Liver (tissue), 9 donors: ENCODE data around the gene HSP90AB1. TPM values are rescaled to one million over a fixed set of nuclear protein-coding genes. Genes with fewer than 3 reads are reported as not detected.

ENCODE experiments used
- DNase-seq: peaks from one replicate; pipeline ENCODE4 v3.0.0-alpha.2; 2017; ENCODE audit warnings: low spot score
- H3K27ac ChIP-seq, 2 donors: one replicate each; pipeline ENCODE4 v1.7.0; 2013; ENCODE audit warnings: inconsistent platforms in 2 of 2, low read length in 2 of 2, control low read depth in 1 of 2, low read depth in 1 of 2, mild to moderate bottlenecking in 1 of 2
- H3K27me3 ChIP-seq, 4 donors: one replicate each; pipeline versions ENCODE4 v1.6.1 to v1.7.0; 2013; ENCODE audit warnings: low read length in 3 of 4, inconsistent platforms in 1 of 4, mild to moderate bottlenecking in 1 of 4, moderate library complexity in 1 of 4; ENCODE audit not compliant: control insufficient read depth in 4 of 4, insufficient read depth in 4 of 4
- H3K36me3 ChIP-seq, 4 donors: one replicate each; pipeline versions ENCODE4 v1.6.1 to v1.7.0; 2013; ENCODE audit warnings: low read length in 3 of 4, mild to moderate bottlenecking in 3 of 4, low read depth in 1 of 4, moderate library complexity in 1 of 4; ENCODE audit not compliant: control insufficient read depth in 4 of 4, insufficient read depth in 3 of 4
- H3K4me1 ChIP-seq, 4 donors: one replicate each; pipeline versions ENCODE4 v1.6.1 to v1.7.0; 2013; ENCODE audit warnings: low read length in 3 of 4, mild to moderate bottlenecking in 3 of 4, moderate library complexity in 1 of 4; ENCODE audit not compliant: control insufficient read depth in 4 of 4, insufficient read depth in 4 of 4
- H3K4me3 ChIP-seq, 3 donors: one replicate each; pipeline versions ENCODE4 v1.6.1 to v1.7.0; 2013; ENCODE audit warnings: low read length in 3 of 3, control low read depth in 1 of 3, low read depth in 1 of 3, mild to moderate bottlenecking in 1 of 3
- H3K9ac ChIP-seq, 2 donors: one replicate each; pipeline ENCODE4 v1.7.0; 2013; ENCODE audit warnings: low read length in 2 of 2, mild to moderate bottlenecking in 2 of 2, moderate library complexity in 2 of 2, control low read depth in 1 of 2, low read depth in 1 of 2
- H3K9me3 ChIP-seq, 4 donors: one replicate each; pipeline versions ENCODE4 v1.6.1 to v1.7.0; 2013; ENCODE audit warnings: low read length in 3 of 4; ENCODE audit not compliant: control insufficient read depth in 4 of 4
- EGR1 ChIP-seq, 2 donors: IDR thresholded peaks; 2 replicates each; pipeline ENCODE4 v1.6.1; 2016 to 2018; ENCODE audit warnings: antibody characterized with exemption in 2 of 2, low read depth in 2 of 2
- FOXA1 ChIP-seq: IDR thresholded peaks from 2 replicates; pipeline ENCODE4 v1.6.1; 2016; ENCODE audit warnings: antibody characterized with exemption
- GABPA ChIP-seq, 2 donors: IDR thresholded peaks in 1 of 2; conservative IDR thresholded peaks in 1 of 2; 2 replicates each; pipeline ENCODE4 v1.6.1; 2016; ENCODE audit warnings: antibody characterized with exemption in 2 of 2, mild to moderate bottlenecking in 1 of 2, moderate library complexity in 1 of 2
- HNF4G ChIP-seq: IDR thresholded peaks from 2 replicates; pipeline ENCODE4 v1.6.1; 2016; ENCODE audit warnings: antibody characterized with exemption
- JUND ChIP-seq, 2 donors: IDR thresholded peaks; 2 replicates each; pipeline ENCODE4 v1.6.1; 2016; ENCODE audit warnings: antibody characterized with exemption in 2 of 2
- NR2F2 ChIP-seq: IDR thresholded peaks from 2 replicates; pipeline ENCODE4 v1.6.1; 2016; ENCODE audit warnings: antibody characterized with exemption
- RAD21 ChIP-seq, 2 donors: IDR thresholded peaks; 2 replicates each; pipeline ENCODE4 v1.6.1; 2016; ENCODE audit warnings: antibody characterized with exemption in 2 of 2, mild to moderate bottlenecking in 2 of 2
- RXRA ChIP-seq, 2 donors: IDR thresholded peaks; 2 replicates each; pipeline ENCODE4 v1.6.1; 2017 to 2018; ENCODE audit warnings: antibody characterized with exemption in 2 of 2, mild to moderate bottlenecking in 1 of 2
- SP1 ChIP-seq: IDR thresholded peaks from 2 replicates; pipeline ENCODE4 v1.6.1; 2018; ENCODE audit warnings: antibody characterized with exemption, mild to moderate bottlenecking
- TAF1 ChIP-seq: conservative IDR thresholded peaks from 2 replicates; pipeline ENCODE4 v1.6.1; 2016; ENCODE audit warnings: antibody characterized with exemption, mild to moderate bottlenecking
- YY1 ChIP-seq: IDR thresholded peaks from 2 replicates; pipeline ENCODE4 v1.6.1; 2016; ENCODE audit warnings: antibody characterized with exemption, mild to moderate bottlenecking
- WGBS: extraction: QIAGEN DNeasy Blood & Tissue Kit; methylation state at CpG from one replicate; pipeline ENCODE4 v1.1.7; 2013; 5-methylcytosine and 5-hydroxymethylcytosine counted together
- polyA plus RNA-seq, 2 donors: library from polyadenylated mRNA; stranded (reverse) in 1 of 2; unstranded in 1 of 2; fragments of 200-250 nt in 1 of 2; fragments of >200 nt in 1 of 2; fragmentation: Nextera tagmentation in 1 of 2; extraction: Ambion mirVana in 1 of 2; gene quantifications; one replicate each; pipeline versions ENCODE4 v1.2.1 to v1.2.3, GENCODE V29; 2013 to 2015
- total RNA-seq, 2 donors: library from RNA; depleted of rRNA; stranded (reverse); fragments of >200 nt; gene quantifications; one replicate each; pipeline ENCODE4 v1.2.3, GENCODE V29; 2014
- TF ChIP-seq, protein P1 (sequence below): IDR thresholded peaks from 2 replicates; pipeline ENCODE4 v1.6.1; 2016; ENCODE audit warnings: antibody characterized with exemption, mild to moderate bottlenecking
- TF ChIP-seq, protein P2 (sequence below): IDR thresholded peaks from 2 replicates; pipeline ENCODE4 v1.6.1; 2016; ENCODE audit warnings: antibody characterized with exemption
- TF ChIP-seq, protein P3 (sequence below): IDR thresholded peaks from 2 replicates; pipeline ENCODE4 v1.6.1; 2016; ENCODE audit warnings: antibody characterized with exemption
- TF ChIP-seq, protein P4 (sequence below): IDR thresholded peaks from 2 replicates; pipeline ENCODE4 v1.6.1; 2016; ENCODE audit warnings: antibody characterized with exemption
- TF ChIP-seq, protein P5 (sequence below): fragments of 150-350 bp; IDR thresholded peaks from 2 replicates; pipeline ENCODE4 v1.5.1; 2017; ENCODE audit warnings: improper control_type of control experiment, low read depth, low read length; ENCODE audit not compliant: missing input control
- donor health status: healthy.
- donor health status: healthy.
- donor health status: healthy.
- donor health status: healthy.
- donor health status: healthy.

The HSP90AB1 gene
- total and polyA plus RNA-seq, 4 donors: 129 to 281 (median 203) TPM

DNA sequence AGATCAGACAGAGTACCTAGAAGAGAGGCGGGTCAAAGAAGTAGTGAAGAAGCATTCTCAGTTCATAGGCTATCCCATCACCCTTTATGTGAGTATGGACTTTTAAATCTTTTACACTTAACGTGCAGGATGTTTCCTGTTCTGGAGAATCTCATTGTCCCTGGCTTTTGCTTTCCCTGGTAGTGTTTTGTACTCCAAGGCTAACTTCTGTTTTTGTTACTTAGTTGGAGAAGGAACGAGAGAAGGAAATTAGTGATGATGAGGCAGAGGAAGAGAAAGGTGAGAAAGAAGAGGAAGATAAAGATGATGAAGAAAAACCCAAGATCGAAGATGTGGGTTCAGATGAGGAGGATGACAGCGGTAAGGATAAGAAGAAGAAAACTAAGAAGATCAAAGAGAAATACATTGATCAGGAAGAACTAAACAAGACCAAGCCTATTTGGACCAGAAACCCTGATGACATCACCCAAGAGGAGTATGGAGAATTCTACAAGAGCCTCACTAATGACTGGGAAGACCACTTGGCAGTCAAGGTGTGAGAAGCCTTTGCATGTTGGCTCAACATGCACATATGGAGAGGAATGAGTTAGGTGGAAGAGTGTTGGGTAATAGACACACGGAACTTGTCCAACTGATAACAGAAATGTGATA, 3.3 kb downstream of the HSP90AB1 start:
- Histone ChIP-seq H3K27ac (peak overlapping the region in 1 of 2 donors; percentile 36), H3K27me3 (no peaks in the 10 kb centered on the region), H3K9ac (no peak overlapping the region), H3K4me1 (peaks cover 5 to 27% (median 23%) of the 10 kb centered on the region in 4 donors), H3K9me3 (no peaks in the 10 kb centered on the region), H3K36me3 (peaks cover 10 to 63% (median 52%) of the 10 kb centered on the region in 4 donors), H3K4me3 (no peak overlapping the region)
- DNase-seq: no peak
- TF ChIP-seq GABPA (IDR thresholded peaks at IDR 0.05 in 1 of 2, conservative IDR thresholded peaks at IDR 0.05 in 1 of 2) (no peak), NR2F2 (no peak), FOXA1 (no peak), RXRA (IDR thresholded peaks at IDR 0.05) (no peak), YY1 (no peak), RAD21 (IDR thresholded peaks at IDR 0.05) (no peak), JUND (IDR thresholded peaks at IDR 0.05) (no peak)
- TF ChIP-seq, protein P1, sequence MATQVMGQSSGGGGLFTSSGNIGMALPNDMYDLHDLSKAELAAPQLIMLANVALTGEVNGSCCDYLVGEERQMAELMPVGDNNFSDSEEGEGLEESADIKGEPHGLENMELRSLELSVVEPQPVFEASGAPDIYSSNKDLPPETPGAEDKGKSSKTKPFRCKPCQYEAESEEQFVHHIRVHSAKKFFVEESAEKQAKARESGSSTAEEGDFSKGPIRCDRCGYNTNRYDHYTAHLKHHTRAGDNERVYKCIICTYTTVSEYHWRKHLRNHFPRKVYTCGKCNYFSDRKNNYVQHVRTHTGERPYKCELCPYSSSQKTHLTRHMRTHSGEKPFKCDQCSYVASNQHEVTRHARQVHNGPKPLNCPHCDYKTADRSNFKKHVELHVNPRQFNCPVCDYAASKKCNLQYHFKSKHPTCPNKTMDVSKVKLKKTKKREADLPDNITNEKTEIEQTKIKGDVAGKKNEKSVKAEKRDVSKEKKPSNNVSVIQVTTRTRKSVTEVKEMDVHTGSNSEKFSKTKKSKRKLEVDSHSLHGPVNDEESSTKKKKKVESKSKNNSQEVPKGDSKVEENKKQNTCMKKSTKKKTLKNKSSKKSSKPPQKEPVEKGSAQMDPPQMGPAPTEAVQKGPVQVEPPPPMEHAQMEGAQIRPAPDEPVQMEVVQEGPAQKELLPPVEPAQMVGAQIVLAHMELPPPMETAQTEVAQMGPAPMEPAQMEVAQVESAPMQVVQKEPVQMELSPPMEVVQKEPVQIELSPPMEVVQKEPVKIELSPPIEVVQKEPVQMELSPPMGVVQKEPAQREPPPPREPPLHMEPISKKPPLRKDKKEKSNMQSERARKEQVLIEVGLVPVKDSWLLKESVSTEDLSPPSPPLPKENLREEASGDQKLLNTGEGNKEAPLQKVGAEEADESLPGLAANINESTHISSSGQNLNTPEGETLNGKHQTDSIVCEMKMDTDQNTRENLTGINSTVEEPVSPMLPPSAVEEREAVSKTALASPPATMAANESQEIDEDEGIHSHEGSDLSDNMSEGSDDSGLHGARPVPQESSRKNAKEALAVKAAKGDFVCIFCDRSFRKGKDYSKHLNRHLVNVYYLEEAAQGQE: no peak
- TF ChIP-seq, protein P2, sequence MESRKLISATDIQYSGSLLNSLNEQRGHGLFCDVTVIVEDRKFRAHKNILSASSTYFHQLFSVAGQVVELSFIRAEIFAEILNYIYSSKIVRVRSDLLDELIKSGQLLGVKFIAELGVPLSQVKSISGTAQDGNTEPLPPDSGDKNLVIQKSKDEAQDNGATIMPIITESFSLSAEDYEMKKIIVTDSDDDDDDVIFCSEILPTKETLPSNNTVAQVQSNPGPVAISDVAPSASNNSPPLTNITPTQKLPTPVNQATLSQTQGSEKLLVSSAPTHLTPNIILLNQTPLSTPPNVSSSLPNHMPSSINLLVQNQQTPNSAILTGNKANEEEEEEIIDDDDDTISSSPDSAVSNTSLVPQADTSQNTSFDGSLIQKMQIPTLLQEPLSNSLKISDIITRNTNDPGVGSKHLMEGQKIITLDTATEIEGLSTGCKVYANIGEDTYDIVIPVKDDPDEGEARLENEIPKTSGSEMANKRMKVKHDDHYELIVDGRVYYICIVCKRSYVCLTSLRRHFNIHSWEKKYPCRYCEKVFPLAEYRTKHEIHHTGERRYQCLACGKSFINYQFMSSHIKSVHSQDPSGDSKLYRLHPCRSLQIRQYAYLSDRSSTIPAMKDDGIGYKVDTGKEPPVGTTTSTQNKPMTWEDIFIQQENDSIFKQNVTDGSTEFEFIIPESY: no peak
- TF ChIP-seq, protein P3, sequence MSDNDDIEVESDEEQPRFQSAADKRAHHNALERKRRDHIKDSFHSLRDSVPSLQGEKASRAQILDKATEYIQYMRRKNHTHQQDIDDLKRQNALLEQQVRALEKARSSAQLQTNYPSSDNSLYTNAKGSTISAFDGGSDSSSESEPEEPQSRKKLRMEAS: no peak
- 69% methylated on average over 6 of the region's 6 CpGs for WGBS

DNA sequence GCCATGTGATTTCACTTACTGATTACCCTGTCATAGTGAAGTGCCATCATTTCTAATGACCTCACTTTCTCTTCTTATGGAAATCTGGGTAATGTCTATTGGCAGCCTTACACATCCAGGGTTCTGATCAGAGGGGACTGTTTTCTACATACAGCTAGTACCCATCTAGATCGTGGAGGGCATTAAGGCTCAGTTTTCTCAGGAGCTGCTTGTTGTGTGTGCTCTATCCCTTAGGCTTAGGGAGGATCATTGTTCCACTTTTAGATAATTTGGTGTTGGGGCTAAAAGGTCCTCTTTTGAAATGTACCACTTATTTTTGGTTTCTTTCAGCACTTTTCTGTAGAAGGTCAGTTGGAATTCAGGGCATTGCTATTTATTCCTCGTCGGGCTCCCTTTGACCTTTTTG, 3.8 kb downstream of the HSP90AB1 start:
- H3K4me1 ChIP-seq: peaks cover 2 to 28% (median 19%) of the 10 kb centered on the region in 4 donors
- WGBS: 87% methylated on average over 3 of the region's 3 CpGs
- H3K9me3 ChIP-seq: no peaks in the 10 kb centered on the region
- H3K9ac ChIP-seq: no peak overlapping the region
- DNase-seq: no peak
- H3K36me3 ChIP-seq: peaks cover 10 to 64% (median 52%) of the 10 kb centered on the region in 4 donors
- no peak overlapping the region for H3K4me3 ChIP-seq
- peak overlapping the region in 1 of 2 donors; percentile 36 for H3K27ac ChIP-seq
- H3K27me3 ChIP-seq: no peaks in the 10 kb centered on the region
- TF ChIP-seq RXRA (IDR thresholded peaks at IDR 0.05) (no peak), SP1 (no peak), EGR1 (IDR thresholded peaks at IDR 0.05; ENCODE audit: low read depth in 2 of 2) (no peak), RAD21 (IDR thresholded peaks at IDR 0.05) (no peak), YY1 (no peak), TAF1 (no peak), HNF4G (no peak), GABPA (IDR thresholded peaks at IDR 0.05 in 1 of 2, conservative IDR thresholded peaks at IDR 0.05 in 1 of 2) (no peak), NR2F2 (no peak), FOXA1 (no peak)
- TF ChIP-seq, protein P3: no peak
- TF ChIP-seq, protein P2: no peak
- TF ChIP-seq, protein P4, sequence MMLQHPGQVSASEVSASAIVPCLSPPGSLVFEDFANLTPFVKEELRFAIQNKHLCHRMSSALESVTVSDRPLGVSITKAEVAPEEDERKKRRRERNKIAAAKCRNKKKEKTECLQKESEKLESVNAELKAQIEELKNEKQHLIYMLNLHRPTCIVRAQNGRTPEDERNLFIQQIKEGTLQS: no peak
- TF ChIP-seq, protein P1: no peak
- TF ChIP-seq, protein P5, sequence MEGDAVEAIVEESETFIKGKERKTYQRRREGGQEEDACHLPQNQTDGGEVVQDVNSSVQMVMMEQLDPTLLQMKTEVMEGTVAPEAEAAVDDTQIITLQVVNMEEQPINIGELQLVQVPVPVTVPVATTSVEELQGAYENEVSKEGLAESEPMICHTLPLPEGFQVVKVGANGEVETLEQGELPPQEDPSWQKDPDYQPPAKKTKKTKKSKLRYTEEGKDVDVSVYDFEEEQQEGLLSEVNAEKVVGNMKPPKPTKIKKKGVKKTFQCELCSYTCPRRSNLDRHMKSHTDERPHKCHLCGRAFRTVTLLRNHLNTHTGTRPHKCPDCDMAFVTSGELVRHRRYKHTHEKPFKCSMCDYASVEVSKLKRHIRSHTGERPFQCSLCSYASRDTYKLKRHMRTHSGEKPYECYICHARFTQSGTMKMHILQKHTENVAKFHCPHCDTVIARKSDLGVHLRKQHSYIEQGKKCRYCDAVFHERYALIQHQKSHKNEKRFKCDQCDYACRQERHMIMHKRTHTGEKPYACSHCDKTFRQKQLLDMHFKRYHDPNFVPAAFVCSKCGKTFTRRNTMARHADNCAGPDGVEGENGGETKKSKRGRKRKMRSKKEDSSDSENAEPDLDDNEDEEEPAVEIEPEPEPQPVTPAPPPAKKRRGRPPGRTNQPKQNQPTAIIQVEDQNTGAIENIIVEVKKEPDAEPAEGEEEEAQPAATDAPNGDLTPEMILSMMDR: no peak
